Measurements from ENCODE around the gene RRP8.

The RRP8 gene

GRCh38 chr11:6599449-6599848 is 4.0 kb downstream of the RRP8 start:
- no peak for DNase-seq

GRCh38 chr11:6598555-6598954 is 4.9 kb downstream of the RRP8 start:
- DNase-seq: no peak

GRCh38 chr11:6596239-6596877 is 7.1 kb downstream of the RRP8 start:
- DNase-seq: no peak

- DNase-seq: no peak
Observed at GRCh38 chr11:6594142-6594768, 9.2 kb downstream of the RRP8 start.

- no peak for DNase-seq
Observed at GRCh38 chr11:6588018-6588417, 15.4 kb downstream of the RRP8 start.

- DNase-seq: no peak
Observed at GRCh38 chr11:6587360-6587953, 16.0 kb downstream of the RRP8 start.

GRCh38 chr11:6586434-6587359 is 16.7 kb downstream of the RRP8 start:
- DNase-seq: no peak

- no peak for DNase-seq
Observed at GRCh38 chr11:6584528-6584927, 18.9 kb downstream of the RRP8 start.

GRCh38 chr11:6583584-6583983 is 19.8 kb downstream of the RRP8 start:
- DNase-seq: no peak

GRCh38 chr11:6579681-6580080 is 23.7 kb downstream of the RRP8 start:
- DNase-seq: no peak

GRCh38 chr11:6578134-6578533 is 25.3 kb downstream of the RRP8 start:
- no peak for DNase-seq

- DNase-seq: no peak
Observed at GRCh38 chr11:6576471-6577373, 26.7 kb downstream of the RRP8 start.

GRCh38 chr11:6574816-6575715 is 28.4 kb downstream of the RRP8 start:
- no peak for DNase-seq

- no peak for DNase-seq
Observed at GRCh38 chr11:6572215-6572614, 31.2 kb downstream of the RRP8 start.

GRCh38 chr11:6571434-6572008 is 31.9 kb downstream of the RRP8 start:
- no peak for DNase-seq

- no peak for DNase-seq
Observed at GRCh38 chr11:6570691-6571427, 32.6 kb downstream of the RRP8 start.

- no peak for DNase-seq
Observed at GRCh38 chr11:6569706-6570105, 33.7 kb downstream of the RRP8 start.

GRCh38 chr11:6568191-6568918 is 35.1 kb downstream of the RRP8 start:
- DNase-seq: no peak

- DNase-seq: no peak
Observed at GRCh38 chr11:6567371-6567745, 36.1 kb downstream of the RRP8 start.

Measured in activated gamma-delta T cell treated with Interleukin-2 at 50 U/mL for 16 hours (primary cell).